ENCODE results near the gene FOXP1.

Gene FOXP1

DNA sequence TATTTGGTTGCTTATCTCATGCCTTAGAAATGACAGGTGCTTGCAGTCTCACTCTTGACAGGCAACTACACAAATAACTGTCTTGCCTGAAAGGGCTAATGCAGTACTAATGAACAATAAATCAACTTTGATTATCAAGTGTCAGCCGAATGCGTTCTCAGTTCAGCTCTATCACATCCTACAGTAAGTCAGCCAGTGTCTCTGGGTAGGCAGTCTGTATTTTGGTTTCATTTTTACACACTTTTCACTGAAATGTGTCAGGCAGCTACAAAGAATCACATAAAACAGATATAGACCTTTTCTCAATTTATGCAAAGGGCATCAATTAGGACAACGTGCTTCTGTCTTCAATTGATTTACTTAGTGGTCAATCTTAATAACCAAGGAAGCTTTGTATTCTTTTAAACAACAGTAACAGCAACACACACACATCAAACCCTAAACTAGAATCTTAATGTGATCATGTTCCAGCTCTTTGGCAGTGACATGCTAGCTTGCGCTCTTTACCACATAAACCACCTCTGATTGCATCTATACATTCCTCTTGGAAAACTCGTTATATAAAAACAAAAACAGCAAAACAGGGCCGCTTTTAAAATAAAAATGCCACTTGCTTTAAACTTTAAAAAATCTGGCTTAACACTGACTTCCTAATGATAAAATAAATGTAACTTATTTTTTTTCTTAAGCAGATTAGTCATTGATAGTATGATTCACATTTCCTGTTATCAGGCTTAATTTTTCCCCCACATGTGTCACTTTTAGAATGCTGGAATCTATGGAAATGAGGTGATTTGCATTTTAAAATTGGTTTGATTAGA, 520.4 kb downstream of the FOXP1 start:
- Mint-ChIP-seq H3K4me3 (no peak overlapping the region), H3K36me3 (peaks cover 2% of the 10 kb centered on the region), H3K4me1 (peaks cover 34% of the 10 kb centered on the region), H3K27me3 (no peaks in the 10 kb centered on the region), H3K9me3 (no peaks in the 10 kb centered on the region), H3K27ac (no peak overlapping the region)
- peak; percentile 50 for ATAC-seq

DNA sequence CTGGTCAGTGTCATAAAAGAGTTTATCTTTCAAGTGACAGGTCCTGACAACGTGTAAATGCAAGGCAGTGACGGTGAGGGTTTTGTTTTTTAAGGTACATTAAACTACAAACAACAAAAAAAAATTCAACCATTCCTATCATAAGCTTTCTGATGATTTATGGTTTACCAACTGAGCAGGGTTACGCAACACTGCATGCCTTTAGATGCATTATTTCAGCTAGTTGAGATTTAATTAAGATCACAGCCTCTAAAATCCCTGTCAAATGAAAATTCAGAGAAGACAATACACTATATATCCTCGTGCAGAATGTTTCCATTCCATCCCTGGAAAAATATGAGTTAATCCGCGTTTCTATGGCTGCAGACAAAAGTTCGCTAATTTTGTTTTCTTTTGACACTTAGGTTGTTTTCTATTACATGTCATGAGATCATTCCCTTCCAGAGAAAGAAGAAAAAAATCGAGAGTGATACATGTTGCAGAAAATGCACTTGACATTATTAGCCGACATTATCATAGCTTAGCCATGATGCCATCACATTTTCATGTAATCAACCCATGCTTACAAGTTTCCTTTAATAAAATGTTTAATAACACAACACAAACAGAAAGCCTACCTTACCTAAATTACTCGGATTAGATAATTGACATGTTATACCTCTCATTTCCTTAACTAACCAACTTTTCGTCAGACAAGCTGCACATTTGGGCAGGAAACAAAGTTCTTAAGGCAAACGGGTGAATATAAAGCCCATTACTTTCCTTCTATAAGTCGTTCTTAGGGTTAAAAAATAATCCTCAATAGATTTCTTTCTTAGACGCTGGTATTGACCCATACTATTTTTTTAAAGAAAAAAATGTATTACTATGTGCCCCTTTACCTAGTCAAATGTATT, 521.2 kb downstream of the FOXP1 start:
- H3K27me3 Mint-ChIP-seq = no peaks in the 10 kb centered on the region
- ATAC-seq = no peak
- peaks cover 37% of the 10 kb centered on the region for H3K4me1 Mint-ChIP-seq
- H3K9me3 Mint-ChIP-seq = no peaks in the 10 kb centered on the region
- no peak overlapping the region for H3K27ac Mint-ChIP-seq
- no peaks in the 10 kb centered on the region for H3K36me3 Mint-ChIP-seq
- H3K4me3 Mint-ChIP-seq = no peak overlapping the region

DNA sequence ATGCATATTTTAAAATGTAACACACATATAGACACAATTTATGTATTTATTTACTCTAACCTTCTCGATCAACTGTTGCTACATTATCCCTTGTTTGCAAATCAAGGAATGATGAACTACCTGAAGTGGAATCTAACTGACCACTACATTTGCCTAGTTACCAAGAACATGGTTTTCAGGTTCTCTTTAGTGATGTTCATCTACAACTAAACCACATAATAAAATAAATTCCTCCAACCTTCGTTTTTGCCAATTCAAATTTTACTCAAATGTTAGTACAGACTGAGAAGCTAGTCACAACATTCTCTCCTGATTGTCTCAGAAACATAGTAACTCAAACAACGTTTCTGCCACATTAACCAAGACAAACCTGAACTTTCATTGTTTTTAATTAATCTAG, 521.9 kb downstream of the FOXP1 start:
- Mint-ChIP-seq H3K27me3 (no peaks in the 10 kb centered on the region), H3K4me1 (peaks cover 37% of the 10 kb centered on the region), H3K27ac (no peak overlapping the region), H3K9me3 (no peaks in the 10 kb centered on the region), H3K36me3 (no peaks in the 10 kb centered on the region), H3K4me3 (no peak overlapping the region)
- ATAC-seq = no peak

DNA sequence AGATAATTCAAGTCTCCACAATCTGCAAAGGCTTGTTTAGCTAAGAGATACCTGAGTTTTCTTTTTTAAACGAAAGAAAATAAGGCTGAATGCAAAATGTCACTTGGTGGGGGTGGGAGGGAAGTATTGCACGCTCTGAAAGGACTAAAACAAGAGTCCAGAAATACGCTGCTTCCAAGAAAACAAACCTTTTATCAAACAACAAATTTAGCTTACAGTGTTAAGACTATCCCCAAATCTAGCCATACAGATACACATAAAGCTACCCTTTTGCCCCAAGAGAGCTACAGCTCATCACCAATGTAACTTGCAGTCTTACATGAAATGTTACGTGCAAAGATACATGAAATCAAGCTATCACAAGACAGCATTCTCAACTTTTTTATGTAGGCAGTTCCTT, 522.5 kb downstream of the FOXP1 start:
- no peaks in the 10 kb centered on the region for H3K36me3 Mint-ChIP-seq
- no peaks in the 10 kb centered on the region for H3K27me3 Mint-ChIP-seq
- no peaks in the 10 kb centered on the region for H3K9me3 Mint-ChIP-seq
- peaks cover 37% of the 10 kb centered on the region for H3K4me1 Mint-ChIP-seq
- peak overlapping the region; percentile 54 for H3K4me3 Mint-ChIP-seq
- peak overlapping the region; percentile 37 for H3K27ac Mint-ChIP-seq
- no peak for ATAC-seq

GRCh38 chr3:71060536-71060935, 523.0 kb downstream of the FOXP1 start:
- no peaks in the 10 kb centered on the region for H3K9me3 Mint-ChIP-seq
- H3K27me3 Mint-ChIP-seq = no peaks in the 10 kb centered on the region
- no peak overlapping the region for H3K4me3 Mint-ChIP-seq
- peak overlapping the region; percentile 37 for H3K27ac Mint-ChIP-seq
- ATAC-seq = no peak
- peaks cover 4% of the 10 kb centered on the region for H3K36me3 Mint-ChIP-seq
- H3K4me1 Mint-ChIP-seq = peaks cover 39% of the 10 kb centered on the region

GRCh38 chr3:71057526-71057894, 526.0 kb downstream of the FOXP1 start:
- Mint-ChIP-seq H3K36me3 (peaks cover 33% of the 10 kb centered on the region), H3K4me3 (no peak overlapping the region), H3K27ac (peak overlapping the region; percentile 61), H3K4me1 (peaks cover 69% of the 10 kb centered on the region), H3K9me3 (no peaks in the 10 kb centered on the region), H3K27me3 (no peaks in the 10 kb centered on the region)
- ATAC-seq = no peak

DNA sequence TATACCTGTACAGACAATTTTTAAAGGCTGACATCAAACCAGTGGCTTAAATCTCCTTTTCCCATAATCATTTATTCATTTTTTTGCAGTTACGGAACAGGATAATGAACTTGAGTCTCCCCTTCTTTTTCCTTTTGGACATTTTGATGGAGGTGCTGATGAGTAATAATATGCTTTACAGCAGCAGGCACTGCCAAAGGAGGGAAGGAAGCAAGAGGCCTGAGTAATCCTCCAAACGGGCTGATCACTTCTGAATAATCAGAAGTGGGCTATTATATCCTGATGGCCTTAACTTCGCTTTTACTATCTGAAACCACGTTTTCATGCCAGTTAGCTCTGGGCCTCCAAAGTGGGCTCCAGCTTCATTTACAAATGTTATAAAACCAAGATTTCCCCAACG, 527.2 kb downstream of the FOXP1 start:
- H3K36me3 Mint-ChIP-seq = peaks cover 44% of the 10 kb centered on the region
- no peak for ATAC-seq
- H3K4me3 Mint-ChIP-seq = no peak overlapping the region
- H3K27me3 Mint-ChIP-seq = no peaks in the 10 kb centered on the region
- H3K9me3 Mint-ChIP-seq = no peaks in the 10 kb centered on the region
- H3K27ac Mint-ChIP-seq = no peak overlapping the region
- peaks cover 81% of the 10 kb centered on the region for H3K4me1 Mint-ChIP-seq

- no peaks in the 10 kb centered on the region for H3K9me3 Mint-ChIP-seq
- H3K36me3 Mint-ChIP-seq = peaks cover 53% of the 10 kb centered on the region
- no peak for ATAC-seq
- no peaks in the 10 kb centered on the region for H3K27me3 Mint-ChIP-seq
- H3K4me3 Mint-ChIP-seq = no peak overlapping the region
- peaks cover 90% of the 10 kb centered on the region for H3K4me1 Mint-ChIP-seq
- no peak overlapping the region for H3K27ac Mint-ChIP-seq
These were observed 528.1 kb downstream of the FOXP1 start for GRCh38 chr3:71055257-71056001.

DNA sequence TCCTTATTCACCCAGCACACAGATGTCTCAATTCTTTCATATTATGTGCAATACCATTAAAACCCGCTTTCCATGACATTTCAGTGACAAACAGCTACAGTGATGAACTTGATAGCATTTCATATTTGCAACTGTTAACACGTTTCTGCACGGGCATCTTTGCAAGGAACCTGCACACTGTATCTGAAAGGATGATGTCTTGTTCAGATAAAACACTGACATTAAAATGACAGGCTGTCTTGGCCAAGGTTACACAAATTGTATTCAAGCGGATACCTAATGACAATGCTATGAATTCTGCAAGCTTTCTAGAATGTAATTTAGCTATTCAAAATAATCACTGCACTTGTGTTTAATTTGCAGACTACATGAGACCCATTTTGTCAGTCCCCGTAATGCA, 529.2 kb downstream of the FOXP1 start:
- Mint-ChIP-seq H3K36me3 (peaks cover 62% of the 10 kb centered on the region), H3K27ac (no peak overlapping the region), H3K9me3 (no peaks in the 10 kb centered on the region), H3K4me3 (peak overlapping the region; percentile 29), H3K4me1 (peaks cover 95% of the 10 kb centered on the region), H3K27me3 (no peaks in the 10 kb centered on the region)
- ATAC-seq = no peak

DNA sequence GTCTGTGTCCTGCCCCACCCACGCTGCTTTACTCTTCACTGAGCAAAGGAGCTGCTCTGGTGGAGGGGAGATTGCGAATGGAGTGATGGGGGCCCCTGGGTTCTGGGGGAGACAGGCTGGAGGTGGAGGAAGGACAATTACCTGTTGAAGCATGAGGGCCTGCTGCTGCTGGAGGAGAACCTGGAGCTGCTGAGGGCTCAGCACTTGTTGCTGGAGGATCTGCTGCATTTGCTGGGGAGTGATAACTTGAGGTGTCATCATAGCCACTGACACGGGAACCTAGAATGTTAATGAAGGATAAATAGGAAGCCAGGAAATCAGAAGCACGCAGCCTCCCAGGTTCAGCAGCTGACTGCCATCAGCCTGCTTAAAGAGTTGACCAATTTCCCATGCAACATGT, 530.0 kb downstream of the FOXP1 start:
- Mint-ChIP-seq H3K36me3 (peaks cover 70% of the 10 kb centered on the region), H3K27ac (no peak overlapping the region), H3K4me1 (peaks cover 99% of the 10 kb centered on the region), H3K4me3 (no peak overlapping the region), H3K9me3 (no peaks in the 10 kb centered on the region), H3K27me3 (no peaks in the 10 kb centered on the region)
- ATAC-seq = no peak

- Mint-ChIP-seq H3K4me3 (no peak overlapping the region), H3K4me1 (peaks cover 99% of the 10 kb centered on the region), H3K27me3 (no peaks in the 10 kb centered on the region), H3K36me3 (peaks cover 72% of the 10 kb centered on the region), H3K9me3 (no peaks in the 10 kb centered on the region), H3K27ac (no peak overlapping the region)
- no peak for ATAC-seq
These were observed 530.8 kb downstream of the FOXP1 start for GRCh38 chr3:71052716-71053115.

GRCh38 chr3:71051893-71052687, 531.4 kb downstream of the FOXP1 start:
- H3K4me1 Mint-ChIP-seq = peaks cover 99% of the 10 kb centered on the region
- H3K27ac Mint-ChIP-seq = peak overlapping the region; percentile 42
- H3K9me3 Mint-ChIP-seq = no peaks in the 10 kb centered on the region
- H3K27me3 Mint-ChIP-seq = no peaks in the 10 kb centered on the region
- no peak overlapping the region for H3K4me3 Mint-ChIP-seq
- peaks cover 78% of the 10 kb centered on the region for H3K36me3 Mint-ChIP-seq
- no peak for ATAC-seq

- Mint-ChIP-seq H3K36me3 (peaks cover 87% of the 10 kb centered on the region), H3K27ac (peak overlapping the region; percentile 62), H3K9me3 (no peaks in the 10 kb centered on the region), H3K4me1 (peaks cover 99% of the 10 kb centered on the region), H3K27me3 (no peaks in the 10 kb centered on the region), H3K4me3 (no peak overlapping the region)
- ATAC-seq = no peak
These were observed 532.3 kb downstream of the FOXP1 start for GRCh38 chr3:71051259-71051595.

DNA sequence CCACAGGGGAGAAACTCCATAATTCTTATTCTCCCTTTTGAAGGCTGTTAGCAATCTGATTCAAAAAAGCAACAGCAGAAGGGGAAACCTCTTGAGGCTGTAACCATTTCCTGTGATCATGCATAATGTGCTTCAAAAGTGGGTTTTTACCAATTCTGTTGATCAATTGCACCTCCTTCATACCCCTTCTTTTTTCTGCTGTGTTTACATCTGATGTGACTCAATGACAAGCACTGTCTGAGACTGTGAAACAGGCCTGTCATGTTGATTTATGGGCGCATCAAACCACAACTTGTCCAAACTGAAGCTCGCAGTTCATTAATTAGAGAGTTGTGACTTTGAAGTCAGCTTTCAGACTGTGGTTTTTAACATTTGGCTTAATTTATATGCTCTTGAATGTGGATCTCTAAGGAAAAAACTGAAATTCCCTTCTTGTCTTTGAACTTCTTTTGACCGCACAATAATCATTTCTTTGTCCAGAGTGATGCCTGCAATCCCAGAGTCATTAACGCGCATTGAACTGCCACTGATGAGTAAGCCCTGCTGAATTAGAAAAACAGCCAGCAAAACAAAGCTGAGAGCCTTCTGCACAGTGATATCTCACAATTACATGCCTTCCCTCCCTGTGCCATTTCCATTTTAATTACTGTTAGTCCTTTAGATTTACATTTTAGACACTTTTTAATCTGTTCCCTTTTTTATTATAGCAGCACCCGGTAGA, 532.8 kb downstream of the FOXP1 start:
- Mint-ChIP-seq H3K27ac (peak overlapping the region; percentile 62), H3K36me3 (peaks cover 90% of the 10 kb centered on the region), H3K9me3 (no peaks in the 10 kb centered on the region), H3K4me3 (no peak overlapping the region), H3K4me1 (peaks cover 99% of the 10 kb centered on the region), H3K27me3 (no peaks in the 10 kb centered on the region)
- ATAC-seq = peak; percentile 38

Measured in stimulated activated memory B cell treated with anti-CD40 and anti-IgM and Interleukin-4, amounts not matched to agents 10 μg/mL and 1 μg/mL and 100 μg/mL, for 72 hours (primary cell).